ENCODE data around the gene EED. TPM values are rescaled to one million over a fixed set of nuclear protein-coding genes. Genes with fewer than 3 reads are reported as not detected.
A peak's percentile ranks its signal among the peaks of the same experiment; 100 is the strongest.

The EED gene
- total RNA-seq, 1 experiment from 2014 or later: 68.3 TPM

DNA sequence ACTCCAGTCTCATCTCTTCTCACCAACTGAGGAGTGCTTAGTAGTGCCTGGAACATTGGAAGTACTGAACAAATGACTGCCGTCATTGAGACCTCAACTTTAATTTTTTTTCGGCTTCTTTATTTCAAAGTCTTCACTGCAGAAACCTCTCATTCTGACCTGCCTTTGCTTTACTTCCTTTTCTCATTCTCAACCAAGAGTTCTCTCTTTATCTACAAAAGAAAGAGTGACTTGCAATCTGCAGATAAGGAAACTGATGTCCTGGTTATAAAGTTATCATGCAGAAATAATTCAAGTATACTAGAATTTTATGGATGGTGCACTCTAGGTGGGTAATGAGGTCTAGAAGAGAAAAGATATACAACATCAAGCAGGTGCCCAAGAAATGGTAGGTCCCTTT lies 1.2 kb upstream of the EED start:
- H3K4me3 Mint-ChIP-seq (ENCODE audit: unreplicated experiment): no peak overlapping the region
- H3K9me3 ChIP-seq: no peaks in the 10 kb centered on the region
- no peaks in the 10 kb centered on the region for H3K36me3 ChIP-seq (ENCODE audit: control insufficient read depth, insufficient read depth, low read length)
- peaks cover 34% of the 10 kb centered on the region for H3K4me1 Mint-ChIP-seq (ENCODE audit: low read depth, unreplicated experiment)
- POLR2A ChIA-PET: no interaction called here
- H3K27ac Mint-ChIP-seq (ENCODE audit: unreplicated experiment): no peak overlapping the region
- no peaks in the 10 kb centered on the region for H3K27me3 Mint-ChIP-seq (ENCODE audit: insufficient read depth, unreplicated experiment)
- H3K9me3 Mint-ChIP-seq (ENCODE audit: unreplicated experiment): no peaks in the 10 kb centered on the region
- H3K27me3 ChIP-seq (replicated peaks; ENCODE audit: control insufficient read depth, insufficient read depth, low read length): no peaks in the 10 kb centered on the region
- H3K4me1 ChIP-seq: peaks cover 23% of the 10 kb centered on the region
- BruUV-seq (replicated peaks): no TSS peak
- intact Hi-C loops (cut with micrococcal nuclease; ENCODE audit: unreplicated experiment): loop anchor here (10.0 kb wide), 1 partner anchor 579 kb away; the partner anchor contains the start of gene CREBZF
- TF ChIP-seq, protein P1, sequence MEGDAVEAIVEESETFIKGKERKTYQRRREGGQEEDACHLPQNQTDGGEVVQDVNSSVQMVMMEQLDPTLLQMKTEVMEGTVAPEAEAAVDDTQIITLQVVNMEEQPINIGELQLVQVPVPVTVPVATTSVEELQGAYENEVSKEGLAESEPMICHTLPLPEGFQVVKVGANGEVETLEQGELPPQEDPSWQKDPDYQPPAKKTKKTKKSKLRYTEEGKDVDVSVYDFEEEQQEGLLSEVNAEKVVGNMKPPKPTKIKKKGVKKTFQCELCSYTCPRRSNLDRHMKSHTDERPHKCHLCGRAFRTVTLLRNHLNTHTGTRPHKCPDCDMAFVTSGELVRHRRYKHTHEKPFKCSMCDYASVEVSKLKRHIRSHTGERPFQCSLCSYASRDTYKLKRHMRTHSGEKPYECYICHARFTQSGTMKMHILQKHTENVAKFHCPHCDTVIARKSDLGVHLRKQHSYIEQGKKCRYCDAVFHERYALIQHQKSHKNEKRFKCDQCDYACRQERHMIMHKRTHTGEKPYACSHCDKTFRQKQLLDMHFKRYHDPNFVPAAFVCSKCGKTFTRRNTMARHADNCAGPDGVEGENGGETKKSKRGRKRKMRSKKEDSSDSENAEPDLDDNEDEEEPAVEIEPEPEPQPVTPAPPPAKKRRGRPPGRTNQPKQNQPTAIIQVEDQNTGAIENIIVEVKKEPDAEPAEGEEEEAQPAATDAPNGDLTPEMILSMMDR (IDR thresholded peaks at IDR 0.05; ENCODE audit: insufficient read depth in 1 of 2, low read depth in 1 of 2, low read length in 1 of 2, severe bottlenecking in 1 of 2, unreplicated experiment in 1 of 2): no peak
- no peak for DNase-seq
- no peak overlapping the region for H3K4me3 ChIP-seq (ENCODE audit: low read depth, low read length)
- H3K36me3 Mint-ChIP-seq (ENCODE audit: insufficient read depth, unreplicated experiment): no peaks in the 10 kb centered on the region
- CTCF ChIA-PET: no interaction called here

DNA sequence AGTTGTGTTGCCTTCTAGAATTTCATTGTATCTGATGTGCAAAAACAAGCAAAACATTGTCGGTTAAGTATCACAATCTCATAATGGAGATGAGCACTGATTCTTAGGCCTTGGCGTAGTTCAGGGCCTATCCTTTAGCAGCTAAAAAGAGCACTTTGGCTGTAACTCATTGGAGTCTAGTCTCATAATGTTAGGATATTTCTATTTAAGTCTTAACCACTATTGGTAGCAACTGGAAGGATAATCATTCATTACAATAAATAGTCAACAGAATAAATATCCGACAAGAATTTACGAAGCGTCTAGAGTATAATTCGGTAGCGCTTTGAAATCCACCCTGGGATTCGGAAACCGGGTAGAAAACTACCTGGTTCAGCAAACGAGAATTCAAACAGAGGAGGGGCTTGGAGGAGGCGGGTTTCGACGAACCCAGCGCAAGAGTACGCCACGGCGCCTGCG lies 461 bp upstream of the EED start:
- TF ChIP-seq, protein P1 (IDR thresholded peaks at IDR 0.05; ENCODE audit: insufficient read depth in 1 of 2, low read depth in 1 of 2, low read length in 1 of 2, severe bottlenecking in 1 of 2, unreplicated experiment in 1 of 2): no peak
- Histone ChIP-seq H3K36me3 (ENCODE audit: control insufficient read depth, insufficient read depth, low read length) (no peaks in the 10 kb centered on the region), H3K9me3 (no peaks in the 10 kb centered on the region), H3K4me1 (peaks cover 29% of the 10 kb centered on the region), H3K4me3 (ENCODE audit: low read depth, low read length) (peak overlapping the region; percentile 74), H3K27me3 (replicated peaks; ENCODE audit: control insufficient read depth, insufficient read depth, low read length) (no peaks in the 10 kb centered on the region)
- ChIA-PET CTCF (interaction anchor here (1.5 kb wide), 1 partner anchor 26 kb away, joined by 7 read pairs; no protein-coding TSS in a partner anchor), POLR2A (interaction anchor here (1.1 to 1.6 kb wide), 2 partner anchors 59 to 174 kb away, joined by 7 to 9 read pairs; partner anchors contain the start of genes HIKESHI and PICALM)
- H3K27me3 Mint-ChIP-seq (ENCODE audit: insufficient read depth, unreplicated experiment): no peaks in the 10 kb centered on the region
- H3K9me3 Mint-ChIP-seq (ENCODE audit: unreplicated experiment): no peaks in the 10 kb centered on the region
- no peak overlapping the region for H3K27ac Mint-ChIP-seq (ENCODE audit: unreplicated experiment)
- DNase-seq: peak; percentile 95 to 97
- BruUV-seq (replicated peaks): no TSS peak
- peaks cover 41% of the 10 kb centered on the region for H3K4me1 Mint-ChIP-seq (ENCODE audit: low read depth, unreplicated experiment)
- peaks cover under 1% of the 10 kb centered on the region for H3K36me3 Mint-ChIP-seq (ENCODE audit: insufficient read depth, unreplicated experiment)
- H3K4me3 Mint-ChIP-seq (ENCODE audit: unreplicated experiment): no peak overlapping the region
- intact Hi-C loops (cut with micrococcal nuclease; ENCODE audit: unreplicated experiment): loop anchor here (1.0 to 10.0 kb wide), 3 partner anchors 26 to 579 kb away; partner anchors contain the start of genes CREBZF and PICALM

DNA sequence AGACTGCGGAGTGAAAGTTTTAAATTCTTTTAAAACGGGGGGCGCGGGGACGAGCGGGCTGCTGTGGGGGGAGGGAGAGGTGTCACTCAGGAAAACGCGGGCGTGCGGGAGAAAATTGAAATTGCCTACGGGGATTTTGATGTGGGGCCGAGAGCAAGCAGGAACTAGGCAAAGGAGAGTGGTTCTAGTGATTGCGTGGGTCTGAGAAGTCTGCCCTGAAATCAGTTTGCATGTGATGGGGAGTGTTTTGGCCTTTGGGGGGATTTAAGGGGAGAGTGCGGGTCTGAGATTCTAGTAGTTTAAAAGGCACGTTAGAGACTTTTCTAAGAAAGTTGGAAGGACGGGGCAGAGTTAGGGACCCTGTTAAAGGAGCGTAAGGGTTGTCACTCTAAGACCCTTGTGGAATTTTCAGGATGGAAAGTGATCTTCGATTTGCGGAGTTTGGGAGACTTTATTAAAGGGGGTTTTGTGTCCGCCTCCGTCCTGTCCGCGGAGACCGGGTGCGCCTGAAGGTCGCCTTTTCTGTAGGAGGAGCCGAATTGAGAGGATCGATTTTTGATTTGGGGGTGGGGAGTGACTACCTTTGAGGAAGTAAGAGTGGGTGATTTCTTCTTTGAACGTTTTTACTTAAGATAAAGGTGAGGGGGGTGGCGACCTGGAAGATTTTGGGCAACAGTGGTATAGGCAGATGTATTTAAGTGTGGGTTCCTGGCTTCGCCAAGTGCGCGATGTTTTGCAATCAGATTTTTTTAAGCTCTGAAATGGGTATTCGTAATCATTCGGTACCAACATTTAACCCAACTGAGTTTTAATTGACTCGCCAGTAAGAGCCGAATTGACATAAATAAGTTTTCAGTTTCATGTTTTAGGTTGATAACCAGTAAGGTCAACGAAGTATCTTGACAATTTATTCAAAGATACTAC lies 1.1 kb downstream of the EED start:
- TF ChIP-seq, protein P1 (IDR thresholded peaks at IDR 0.05; ENCODE audit: insufficient read depth in 1 of 2, low read depth in 1 of 2, low read length in 1 of 2, severe bottlenecking in 1 of 2, unreplicated experiment in 1 of 2): no peak
- CTCF ChIA-PET: interaction anchor here (0.5 to 1.5 kb wide), 9 partner anchors 15 to 391 kb away, joined by 3 to 8 read pairs (median 3); partner anchors contain the start of gene CCDC83
- H3K4me3 Mint-ChIP-seq (ENCODE audit: unreplicated experiment): no peak overlapping the region
- POLR2A ChIA-PET: interaction anchor here (0.5 to 1.6 kb wide), 13 partner anchors 7 to 1432 kb away, joined by 3 to 10 read pairs (median 4); partner anchors contain the start of genes CCDC83, HIKESHI and PICALM
- H3K9me3 ChIP-seq: no peaks in the 10 kb centered on the region
- H3K36me3 ChIP-seq (ENCODE audit: control insufficient read depth, insufficient read depth, low read length): no peaks in the 10 kb centered on the region
- peaks cover 40% of the 10 kb centered on the region for H3K4me1 ChIP-seq
- peaks cover 11% of the 10 kb centered on the region for H3K36me3 Mint-ChIP-seq (ENCODE audit: insufficient read depth, unreplicated experiment)
- H3K9me3 Mint-ChIP-seq (ENCODE audit: unreplicated experiment): no peaks in the 10 kb centered on the region
- H3K27ac Mint-ChIP-seq (ENCODE audit: unreplicated experiment): no peak overlapping the region
- BruUV-seq (replicated peaks): TSS peak; percentile 42
- peak in 1 of 2 experiments; percentile 57 for DNase-seq
- no peaks in the 10 kb centered on the region for H3K27me3 Mint-ChIP-seq (ENCODE audit: insufficient read depth, unreplicated experiment)
- intact Hi-C loops (cut with micrococcal nuclease; ENCODE audit: unreplicated experiment): loop anchor here (1.0 to 10.0 kb wide), 4 partner anchors 29 to 581 kb away; partner anchors contain the start of gene CREBZF
- H3K4me1 Mint-ChIP-seq (ENCODE audit: low read depth, unreplicated experiment): peaks cover 44% of the 10 kb centered on the region
- H3K4me3 ChIP-seq (ENCODE audit: low read depth, low read length): peak overlapping the region; percentile 74
- no peaks in the 10 kb centered on the region for H3K27me3 ChIP-seq (replicated peaks; ENCODE audit: control insufficient read depth, insufficient read depth, low read length)
